Measurements from ENCODE around the gene FKBP1C.
"Not testable (repeated sequence)": the region's sequence is repeated elsewhere in the genome, so short reads cannot be mapped to it uniquely, and the experiment has no call there.

FKBP1C gene

DNA sequence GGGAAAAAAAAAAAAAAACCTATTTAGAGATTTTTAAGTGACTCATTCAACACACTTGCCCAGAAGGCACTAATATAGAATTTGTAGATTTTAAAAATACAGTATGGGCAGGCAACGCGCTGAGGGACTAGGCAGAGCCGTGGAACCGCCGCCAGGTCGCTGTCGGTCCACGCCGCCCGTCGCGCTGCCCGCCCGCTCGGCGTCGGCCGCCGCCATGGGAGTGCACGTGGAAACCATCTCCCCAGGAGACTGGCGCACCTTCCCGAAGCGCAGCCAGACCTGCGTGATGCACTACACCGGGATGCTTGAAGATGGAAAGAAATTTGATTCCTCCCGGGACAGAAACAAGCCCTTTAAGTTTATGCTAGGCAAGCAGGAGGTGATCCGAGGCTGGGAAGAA is at the start of gene FKBP1C:
Gene FKBP1C, plus strand, starts transcription at position 127 of the 400 bp plus-strand sequence.
- DNase-seq (ENCODE audit: low read depth): not testable (repeated sequence)

- DNase-seq (ENCODE audit: low read depth): not testable (repeated sequence)
These were observed 47.0 kb upstream of the FKBP1C start for GRCh38 chr6:63164047-63164803.

GRCh38 chr6:63174173-63174572 is 37.1 kb upstream of the FKBP1C start:
- DNase-seq (ENCODE audit: low read depth): no peak

- DNase-seq (ENCODE audit: low read depth): no peak
These were observed 35.1 kb upstream of the FKBP1C start for GRCh38 chr6:63176181-63176580.

- no peak for DNase-seq (ENCODE audit: low read depth)
These were observed 30.9 kb upstream of the FKBP1C start for GRCh38 chr6:63180367-63180766.

DNA sequence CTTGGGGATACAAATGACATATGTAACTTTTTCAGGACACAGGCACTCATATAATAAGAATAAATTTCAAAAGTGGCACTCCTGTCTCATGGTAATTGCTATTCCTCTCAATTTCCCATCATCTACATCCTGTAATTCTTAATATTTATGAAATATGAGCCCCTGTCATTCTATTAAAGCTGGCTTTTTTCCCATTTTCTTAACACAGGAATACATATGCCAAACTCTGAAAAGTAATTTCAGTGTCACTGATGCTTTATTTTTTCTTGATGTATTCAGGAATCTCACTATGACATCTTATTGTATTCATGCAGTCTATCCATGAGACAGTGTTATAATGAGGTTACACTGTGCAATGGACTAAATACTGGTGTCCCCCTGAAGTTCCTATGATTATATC is 24.3 kb upstream of the FKBP1C start:
- DNase-seq (ENCODE audit: low read depth): no peak

GRCh38 chr6:63188828-63189227 is 22.4 kb upstream of the FKBP1C start:
- no peak for DNase-seq (ENCODE audit: low read depth)

GRCh38 chr6:63193324-63193723 is 17.9 kb upstream of the FKBP1C start:
- DNase-seq (ENCODE audit: low read depth): no peak

DNA sequence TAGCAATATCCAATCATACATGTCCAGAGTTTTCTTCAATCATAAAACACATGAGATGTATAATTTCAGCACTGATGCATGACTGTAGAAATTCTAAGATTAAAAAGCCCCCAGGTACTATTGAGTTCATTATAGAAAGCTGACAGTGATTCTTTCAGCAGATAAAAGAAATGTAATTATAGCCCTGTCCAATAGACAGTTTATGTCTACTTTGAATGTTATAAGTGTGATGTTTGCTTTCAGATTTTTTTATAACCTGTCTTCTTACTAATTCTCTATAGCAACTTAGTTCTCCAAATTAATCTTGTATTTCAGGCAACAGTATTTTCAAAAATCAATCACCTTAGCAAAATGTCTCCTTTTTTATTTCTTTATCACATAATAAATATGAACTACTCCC is 13.5 kb upstream of the FKBP1C start:
- no peak for DNase-seq (ENCODE audit: low read depth)

GRCh38 chr6:63213325-63213724 is 2.1 kb downstream of the FKBP1C start:
- DNase-seq (ENCODE audit: low read depth): no peak

DNA sequence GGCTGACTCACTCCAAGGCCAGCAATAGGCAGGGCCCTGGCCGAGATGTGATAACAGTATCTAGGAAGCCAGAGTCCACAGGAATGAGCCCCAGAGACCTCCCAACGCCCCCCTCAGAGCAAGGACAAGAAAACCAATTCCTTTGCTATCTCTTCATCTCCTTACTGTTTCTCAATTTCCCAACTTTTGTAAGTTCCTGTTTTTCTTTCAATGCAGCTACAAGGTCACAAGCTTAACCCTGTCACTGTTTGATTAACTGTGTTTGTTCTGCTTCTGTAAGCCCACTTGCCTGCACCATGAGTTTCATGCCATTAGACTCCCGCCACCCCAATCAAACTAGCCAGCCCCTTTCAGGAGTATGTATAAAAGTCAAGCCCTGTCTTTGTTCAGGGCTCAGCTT is 3.5 kb downstream of the FKBP1C start:
- no peak for DNase-seq (ENCODE audit: low read depth)

GRCh38 chr6:63224179-63224578 is 12.9 kb downstream of the FKBP1C start:
- DNase-seq (ENCODE audit: low read depth): no peak

GRCh38 chr6:63225987-63226386 is 14.7 kb downstream of the FKBP1C start:
- not testable (repeated sequence) for DNase-seq (ENCODE audit: low read depth)

- DNase-seq (ENCODE audit: low read depth): not testable (repeated sequence)
These were observed 16.9 kb downstream of the FKBP1C start for GRCh38 chr6:63227928-63228894.

GRCh38 chr6:63230027-63230426 is 18.8 kb downstream of the FKBP1C start:
- not testable (repeated sequence) for DNase-seq (ENCODE audit: low read depth)

- DNase-seq (ENCODE audit: low read depth): not testable (repeated sequence)
These were observed 19.2 kb downstream of the FKBP1C start for GRCh38 chr6:63230511-63230910.

DNA sequence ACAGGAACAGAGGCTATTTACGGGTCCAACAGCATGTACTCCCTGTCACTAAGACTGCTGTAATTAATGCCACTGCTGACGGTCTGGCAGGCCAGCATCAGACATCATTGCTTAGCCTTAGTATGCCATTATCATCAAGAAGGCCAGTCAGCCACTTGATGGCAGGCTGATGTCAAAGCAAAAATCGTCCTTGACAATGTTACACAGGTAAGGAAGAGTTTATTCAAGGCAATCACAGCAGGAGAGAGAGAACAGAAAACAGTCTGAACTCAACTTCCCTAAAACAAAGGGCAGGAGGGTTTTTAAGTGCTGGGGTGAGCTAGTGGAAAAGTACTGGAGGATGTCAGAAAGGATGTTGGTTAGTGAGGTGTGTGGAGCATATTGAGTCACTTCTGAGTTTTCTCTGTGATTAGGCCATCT is 25.1 kb downstream of the FKBP1C start:
- DNase-seq (ENCODE audit: low read depth): no peak

GRCh38 chr6:63245420-63245819 is 34.2 kb downstream of the FKBP1C start:
- no peak for DNase-seq (ENCODE audit: low read depth)

GRCh38 chr6:63245909-63246308 is 34.6 kb downstream of the FKBP1C start:
- DNase-seq (ENCODE audit: low read depth): no peak

GRCh38 chr6:63246581-63246980 is 35.3 kb downstream of the FKBP1C start:
- no peak for DNase-seq (ENCODE audit: low read depth)

- no peak for DNase-seq (ENCODE audit: low read depth)
These were observed 38.7 kb downstream of the FKBP1C start for GRCh38 chr6:63249875-63250482.

DNA sequence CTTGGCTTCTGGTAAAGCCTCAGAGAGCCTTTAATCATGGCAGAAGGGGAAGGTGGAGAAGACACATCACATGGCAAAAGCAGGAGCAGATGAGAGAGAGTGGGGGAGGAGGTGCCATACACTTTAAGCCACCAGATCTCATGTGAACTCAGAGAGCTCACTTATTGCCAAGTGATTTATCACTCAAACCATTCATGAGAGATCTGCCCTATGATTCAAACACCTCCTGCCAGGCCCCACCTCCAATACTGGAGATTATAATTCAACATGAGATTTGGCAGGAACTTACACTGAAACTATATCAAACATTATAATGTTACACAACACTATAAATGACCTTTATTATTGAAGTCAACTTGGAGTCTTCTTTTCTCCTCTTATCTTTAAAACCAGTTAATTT is 47.9 kb downstream of the FKBP1C start:
- no peak for DNase-seq (ENCODE audit: low read depth)

DNA sequence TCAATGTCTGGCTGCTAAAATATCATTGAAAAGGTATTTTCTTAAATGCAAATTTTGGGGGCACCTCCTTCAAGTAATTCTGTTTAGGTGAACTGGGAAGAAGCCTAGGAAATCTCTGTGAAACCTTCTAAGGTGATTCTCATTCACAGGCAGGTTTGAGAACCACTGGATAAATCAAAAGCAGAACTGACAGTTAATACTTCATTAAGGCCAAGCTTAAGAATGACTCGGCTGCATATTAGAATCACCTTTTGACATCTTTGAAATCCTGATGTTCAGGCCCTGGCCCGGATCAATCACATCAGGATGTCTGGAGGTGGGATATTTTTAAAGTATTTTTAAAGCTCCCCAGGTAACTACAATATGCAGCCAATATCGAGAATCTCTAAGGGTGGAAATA is 50.6 kb downstream of the FKBP1C start:
- DNase-seq (ENCODE audit: low read depth): no peak

Measured in stimulated activated CD4-positive, alpha-beta T cell treated with anti-CD3 and anti-CD28 coated beads, Interleukin-2, amount 100 ng/mL, for 4 hours (primary cell).